Body of pancreas (tissue), 4 donors: ENCODE results near the gene WNT3. TPM values are rescaled to one million over a fixed set of nuclear protein-coding genes. Genes with fewer than 3 reads are reported as not detected.
A peak's percentile ranks its signal among the peaks of the same experiment; 100 is the strongest.

Experiments used
- ATAC-seq: fragments of 150-250 bp; one replicate; pipeline ENCODE4 v1.9.1; 2016
- DNase-seq, 4 donors: peaks; one replicate each; pipeline ENCODE4 v3.0.0-alpha.2; 2019
- H3K27ac ChIP-seq, 4 donors: fragments of 200-600 bp; sonication (generic); 1 replicate in 3 of 4; 2 replicates in 1 of 4; pipeline versions ENCODE4 v1.5.1 to v1.6.1; 2016 to 2019; ENCODE audit warnings: mild to moderate bottlenecking in 1 of 4, mixed read lengths in 1 of 4, moderate library complexity in 1 of 4
- H3K27me3 ChIP-seq, 2 donors: fragments of 200-600 bp; sonication (generic); one replicate each; pipeline ENCODE4 v1.6.0; 2016; ENCODE audit warnings: mild to moderate bottlenecking in 1 of 2
- H3K36me3 ChIP-seq, 2 donors: fragments of 200-600 bp; sonication (generic); replicated peaks in 1 of 2; 2 replicates each; pipeline ENCODE4 v1.5.1; 2016; ENCODE audit warnings: low read depth in 2 of 2; ENCODE audit not compliant: insufficient read depth in 1 of 2
- H3K4me1 ChIP-seq: fragments of 200-600 bp; sonication (generic); one replicate; pipeline ENCODE4 v1.6.0; 2016
- H3K4me3 ChIP-seq, 2 donors: fragments of 200-600 bp; sonication (generic); 1 replicate in 1 of 2; 2 replicates in 1 of 2; pipeline ENCODE4 v1.5.1; 2016 to 2019
- H3K9me3 ChIP-seq, 3 donors: fragments of 200-600 bp; sonication (generic); 1 replicate in 2 of 3; 2 replicates in 1 of 3; pipeline ENCODE4 v1.5.1; 2016
- POLR2A ChIP-seq, 3 donors: fragments of 450-650 bp; IDR thresholded peaks; one replicate each; pipeline ENCODE4 v1.6.1; 2016; ENCODE audit warnings: antibody characterized with exemption in 3 of 3, mild to moderate bottlenecking in 2 of 3
- WGBS, 2 donors: methylation state at CpG; one replicate each; pipeline ENCODE4 v1.1.5; 2017; 5-methylcytosine and 5-hydroxymethylcytosine counted together
- intact Hi-C: fragments of 100-400 bp; cut with DNase I; formaldehyde crosslinking; loops from one replicate; pipeline ENCODE4 v1.15.1; 2023
- total RNA-seq, 2 donors: library from RNA; depleted of rRNA; stranded (reverse); fragments of >200 nt; gene quantifications; one replicate each; pipeline ENCODE4 v1.1.0, GENCODE V29; 2016
- TF ChIP-seq, protein P1 (sequence below), 7 experiments: fragments of 450-650 bp in 4 of 7; fragments of 200-600 bp in 3 of 7; sonication (generic) in 3 of 7; IDR thresholded peaks; one replicate each; pipeline ENCODE4 v1.5.1; 2016 to 2019; ENCODE audit warnings: antibody characterized with exemption in 7 of 7

Gene WNT3
- total RNA-seq, 2 donors from 2014 or later, result 0.26 to 1.6 TPM

DNA sequence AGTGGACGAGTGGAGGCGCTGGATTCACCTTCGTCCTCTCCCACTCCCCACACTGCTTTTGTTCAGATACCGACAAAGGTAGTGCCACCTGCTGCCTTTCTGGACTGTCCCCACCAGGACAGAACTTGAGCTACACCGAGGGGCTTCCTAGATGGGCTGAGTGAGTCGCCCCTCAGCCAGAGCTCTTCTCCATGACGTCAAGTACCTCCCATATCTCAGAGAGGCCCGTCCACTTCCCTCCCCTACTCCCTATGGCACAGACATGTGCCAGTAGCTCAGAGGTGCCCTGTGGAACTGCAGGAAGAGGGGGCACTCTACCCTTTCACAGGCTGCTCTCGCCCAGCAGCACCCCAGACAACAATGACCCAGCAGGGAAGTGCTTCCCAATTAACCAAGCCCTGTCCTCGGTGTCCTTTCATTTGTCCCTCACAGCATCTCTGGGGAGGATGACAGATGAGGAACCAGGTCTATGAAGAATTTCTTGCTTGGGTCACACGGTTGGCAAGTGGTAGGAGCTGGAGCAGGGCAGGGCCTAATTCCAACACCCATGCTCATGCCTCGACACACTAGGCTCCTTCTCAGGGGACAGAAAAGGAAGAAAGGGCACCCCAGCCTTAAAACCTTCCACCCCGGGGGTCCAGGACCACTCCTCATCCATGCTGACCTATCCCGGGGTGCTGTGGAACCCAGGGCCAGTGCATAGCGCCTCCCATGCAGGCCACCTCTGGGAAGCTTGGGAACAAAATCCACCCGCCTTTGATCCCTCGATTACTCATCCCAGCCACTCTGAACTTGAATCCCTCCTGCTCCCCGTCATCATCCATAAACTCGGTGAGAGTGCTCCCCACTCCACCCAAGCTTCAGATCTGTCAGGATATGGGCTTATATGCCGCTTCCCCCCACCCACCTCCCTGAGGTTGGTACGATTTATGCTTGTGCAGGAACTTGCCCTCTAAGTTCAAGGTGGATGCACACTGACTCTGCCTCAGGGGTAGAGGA lies 51.7 kb downstream of the WNT3 start:
- Histone ChIP-seq H3K4me1 (peaks cover 21% of the 10 kb centered on the region), H3K4me3 (no peak overlapping the region), H3K27ac (no peak overlapping the region), H3K27me3 (no peaks in the 10 kb centered on the region), H3K36me3 (no peaks in the 10 kb centered on the region), H3K9me3 (no peaks in the 10 kb centered on the region)
- no peak for DNase-seq
- TF ChIP-seq, protein P1, sequence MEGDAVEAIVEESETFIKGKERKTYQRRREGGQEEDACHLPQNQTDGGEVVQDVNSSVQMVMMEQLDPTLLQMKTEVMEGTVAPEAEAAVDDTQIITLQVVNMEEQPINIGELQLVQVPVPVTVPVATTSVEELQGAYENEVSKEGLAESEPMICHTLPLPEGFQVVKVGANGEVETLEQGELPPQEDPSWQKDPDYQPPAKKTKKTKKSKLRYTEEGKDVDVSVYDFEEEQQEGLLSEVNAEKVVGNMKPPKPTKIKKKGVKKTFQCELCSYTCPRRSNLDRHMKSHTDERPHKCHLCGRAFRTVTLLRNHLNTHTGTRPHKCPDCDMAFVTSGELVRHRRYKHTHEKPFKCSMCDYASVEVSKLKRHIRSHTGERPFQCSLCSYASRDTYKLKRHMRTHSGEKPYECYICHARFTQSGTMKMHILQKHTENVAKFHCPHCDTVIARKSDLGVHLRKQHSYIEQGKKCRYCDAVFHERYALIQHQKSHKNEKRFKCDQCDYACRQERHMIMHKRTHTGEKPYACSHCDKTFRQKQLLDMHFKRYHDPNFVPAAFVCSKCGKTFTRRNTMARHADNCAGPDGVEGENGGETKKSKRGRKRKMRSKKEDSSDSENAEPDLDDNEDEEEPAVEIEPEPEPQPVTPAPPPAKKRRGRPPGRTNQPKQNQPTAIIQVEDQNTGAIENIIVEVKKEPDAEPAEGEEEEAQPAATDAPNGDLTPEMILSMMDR (IDR thresholded peaks at IDR 0.05), result no peak
- no peak for TF ChIP-seq POLR2A (IDR thresholded peaks at IDR 0.05)
- WGBS, 2 donors, result 91 to 92% methylated on average over 20 to 21 of the region's 21 CpGs
- intact Hi-C loops, result no loop called here
- no peak for ATAC-seq

DNA sequence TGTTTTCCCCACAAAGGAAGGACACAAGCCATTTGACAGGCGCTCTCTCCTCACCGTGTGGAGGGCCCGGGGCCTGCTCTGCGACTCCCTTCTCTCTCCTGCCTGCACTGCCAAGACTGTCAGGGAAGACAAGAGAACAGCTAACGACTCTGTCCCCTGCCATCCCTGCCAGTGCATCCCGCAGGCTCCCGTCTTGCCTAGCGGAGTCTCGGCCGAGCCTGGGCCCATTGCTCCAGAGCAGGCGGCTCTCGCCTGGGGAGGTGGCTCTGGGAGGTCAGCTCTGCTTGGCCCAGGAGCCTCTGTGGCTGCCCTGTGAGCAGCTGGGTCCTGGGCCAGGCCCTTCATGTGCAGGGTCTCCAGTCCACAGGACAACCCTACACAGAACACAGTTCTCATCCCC lies 53.0 kb downstream of the WNT3 start:
- intact Hi-C loops, result no loop called here
- Histone ChIP-seq H3K4me1 (peaks cover 15% of the 10 kb centered on the region), H3K4me3 (no peak overlapping the region), H3K9me3 (no peaks in the 10 kb centered on the region), H3K27ac (peak overlapping the region in 3 of 4 donors; percentile 7 to 59 (median 43)), H3K27me3 (no peaks in the 10 kb centered on the region), H3K36me3 (no peaks in the 10 kb centered on the region)
- peak in 1 of 4 donors; percentile 27 for DNase-seq
- no peak for ATAC-seq
- 79 to 94% methylated on average over 2 to 10 of the region's 12 CpGs for WGBS, 2 donors
- no peak for TF ChIP-seq POLR2A (IDR thresholded peaks at IDR 0.05)
- TF ChIP-seq, protein P1 (IDR thresholded peaks at IDR 0.05), result no peak

DNA sequence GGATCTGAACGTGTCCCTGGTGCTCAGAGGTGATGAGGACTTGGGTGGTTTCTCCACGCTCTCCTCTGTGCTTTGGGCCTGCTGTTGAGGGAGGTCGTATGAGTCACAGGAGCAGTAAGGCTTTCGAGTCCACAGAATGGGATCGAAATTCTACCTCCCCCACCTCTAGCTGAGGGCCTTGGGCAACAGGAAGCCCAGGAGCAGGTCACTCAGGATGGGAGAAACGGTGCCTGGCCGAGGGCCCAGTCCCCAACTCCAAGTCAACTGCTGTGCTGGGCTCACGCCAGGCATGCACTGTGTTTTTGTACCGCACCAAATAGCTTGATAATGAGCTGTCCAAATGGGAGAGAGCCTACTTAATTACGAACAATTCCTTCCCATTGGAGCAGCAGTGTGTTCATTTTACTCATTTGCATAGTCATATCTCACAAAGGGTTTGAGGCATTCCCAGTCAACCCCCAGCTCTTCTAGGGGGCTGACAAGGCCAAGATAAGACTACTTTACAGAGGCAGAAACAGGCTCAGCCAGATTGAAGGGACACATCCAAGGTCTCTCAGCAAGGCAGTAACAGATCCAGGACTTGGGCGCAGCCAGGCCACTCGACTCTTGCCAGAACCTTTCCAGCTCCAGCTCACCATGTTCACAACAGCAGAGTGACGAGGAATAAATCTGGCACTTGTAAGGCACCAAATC lies 53.6 kb downstream of the WNT3 start:
- DNase-seq (peak; percentile 59 to 88 (median 79)), ATAC-seq (peak; percentile 73)
- no peaks in the 10 kb centered on the region for H3K27me3 ChIP-seq
- H3K9me3 ChIP-seq, result no peaks in the 10 kb centered on the region
- WGBS, 2 donors, result 29 to 44% methylated on average over 12 of the region's 13 CpGs
- TF ChIP-seq, protein P1 (IDR thresholded peaks at IDR 0.05), result no peak
- no peak for TF ChIP-seq POLR2A (IDR thresholded peaks at IDR 0.05)
- intact Hi-C loops, result no loop called here
- peak overlapping the region in 3 of 4 donors; percentile 7 to 59 (median 43) for H3K27ac ChIP-seq
- no peak overlapping the region for H3K4me3 ChIP-seq
- H3K36me3 ChIP-seq, result no peaks in the 10 kb centered on the region
- H3K4me1 ChIP-seq, result peaks cover 15% of the 10 kb centered on the region

DNA sequence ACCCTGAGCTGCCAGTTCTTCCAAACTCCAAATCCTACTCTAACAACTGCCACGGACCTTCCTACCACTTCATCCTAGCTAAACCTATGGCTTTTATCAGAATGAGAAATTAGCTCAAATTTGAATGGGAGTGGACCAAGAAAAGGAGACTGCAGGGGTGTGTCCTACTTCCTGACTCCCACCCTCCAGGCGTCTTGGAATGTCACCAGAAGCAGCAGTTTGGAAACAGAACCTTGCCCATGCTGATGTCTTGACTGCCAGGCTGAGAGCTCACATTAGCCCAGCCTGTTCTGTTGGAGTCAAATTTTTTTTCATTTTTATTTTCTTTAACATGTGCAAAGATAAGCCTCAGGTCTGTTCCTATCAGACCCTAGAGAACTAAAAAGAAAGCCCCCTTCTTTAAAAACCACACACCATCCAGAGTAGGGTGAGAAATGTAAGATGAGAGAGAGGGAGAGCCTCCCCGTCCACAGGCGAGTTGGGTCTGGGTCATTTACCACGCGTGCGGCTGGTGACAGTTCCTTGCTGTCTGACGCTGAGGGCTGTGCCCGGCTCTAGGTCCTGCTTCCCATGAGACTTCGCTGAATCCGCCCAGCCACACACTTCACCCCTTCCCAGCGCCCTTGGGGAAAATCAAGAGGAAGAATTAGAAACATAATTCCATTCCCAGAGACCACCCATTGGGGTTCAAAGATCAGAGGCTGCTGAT lies 54.3 kb downstream of the WNT3 start:
- 93 to 94% methylated on average over 12 of the region's 12 CpGs for WGBS, 2 donors
- Histone ChIP-seq H3K4me1 (peaks cover 15% of the 10 kb centered on the region), H3K9me3 (no peaks in the 10 kb centered on the region), H3K27me3 (no peaks in the 10 kb centered on the region), H3K4me3 (no peak overlapping the region), H3K36me3 (no peaks in the 10 kb centered on the region), H3K27ac (peak overlapping the region in 2 of 4 donors; percentile 7 to 59)
- intact Hi-C loops, result no loop called here
- no peak for ATAC-seq
- no peak for DNase-seq
- TF ChIP-seq, protein P1 (IDR thresholded peaks at IDR 0.05), result no peak
- no peak for TF ChIP-seq POLR2A (IDR thresholded peaks at IDR 0.05)
